ENCODE results near the gene IFNL3. TPM values are rescaled to one million over a fixed set of nuclear protein-coding genes. Genes with fewer than 3 reads are reported as not detected.
"Not testable (repeated sequence)": the region's sequence is repeated elsewhere in the genome, so short reads cannot be mapped to it uniquely, and the experiment has no call there.

IFNL3 gene
- total and polyA plus RNA-seq, 8 donors: not detected

GRCh38 chr19:39246951-39247669 is 2.3 kb upstream of the IFNL3 start:
- peak in 3 of 4 donors; percentile 40 to 58 (median 51) for ATAC-seq
- FAIRE-seq: no peak
- peak in 3 of 6 donors; percentile 40 to 66 (median 57) for DNase-seq
- intact Hi-C loops (cut with DNase I): no loop called here
- Histone ChIP-seq H3K36me3 (no peaks in the 10 kb centered on the region), H3K4me1 (no peaks in the 10 kb centered on the region), H3K27ac (no peak overlapping the region), H3K27me3 (peaks cover 0 to 2% (median 0%) of the 10 kb centered on the region in 4 donors), H3K9me3 (no peaks in the 10 kb centered on the region), H3K4me3 (peak overlapping the region in 1 of 4 donors; percentile 26)
- 46% methylated on average over 39 to 42 of the region's 42 CpGs for WGBS, 2 donors
- TF ChIP-seq CTCF (IDR thresholded peaks at IDR 0.05): no peak

GRCh38 chr19:39245166-39245565 is 360 bp upstream of the IFNL3 start:
- intact Hi-C loops (cut with DNase I); H3K27ac ChIP-seq; H3K9me3 ChIP-seq; H3K4me3 ChIP-seq; H3K4me1 ChIP-seq; DNase-seq; H3K27me3 ChIP-seq; FAIRE-seq; H3K36me3 ChIP-seq: not testable (repeated sequence)
- ATAC-seq: peak; percentile 72 to 84 (median 76)
- WGBS, 2 donors: no CpG with 5 or more reads among the region's 1 CpG

- DNase-seq: peak in 1 of 6 donors; percentile 38
- FAIRE-seq; intact Hi-C loops (cut with DNase I); H3K4me3 ChIP-seq; H3K36me3 ChIP-seq; H3K27ac ChIP-seq; H3K9me3 ChIP-seq; H3K4me1 ChIP-seq; ATAC-seq; H3K27me3 ChIP-seq: not testable (repeated sequence)
- WGBS, 2 donors: 84 to 86% methylated on average over 13 of the region's 13 CpGs
Observed at GRCh38 chr19:39243741-39244140, 1.1 kb downstream of the IFNL3 start.

GRCh38 chr19:39240421-39240820 is 4.4 kb downstream of the IFNL3 start:
- ATAC-seq (no peak), FAIRE-seq (no peak), DNase-seq (no peak)
- Histone ChIP-seq H3K27me3 (no peaks in the 10 kb centered on the region), H3K36me3 (no peaks in the 10 kb centered on the region), H3K4me3 (no peak overlapping the region), H3K9me3 (no peaks in the 10 kb centered on the region), H3K4me1 (peaks cover 0 to 4% (median 0%) of the 10 kb centered on the region in 3 donors), H3K27ac (no peak overlapping the region)
- no peak for TF ChIP-seq CTCF (IDR thresholded peaks at IDR 0.05)
- WGBS, 2 donors: 93 to 94% methylated on average over 7 of the region's 7 CpGs
- intact Hi-C loops (cut with DNase I): no loop called here

- Histone ChIP-seq H3K36me3 (no peaks in the 10 kb centered on the region), H3K27me3 (no peaks in the 10 kb centered on the region), H3K4me1 (peaks cover 0 to 4% (median 0%) of the 10 kb centered on the region in 3 donors), H3K27ac (no peak overlapping the region), H3K9me3 (no peaks in the 10 kb centered on the region), H3K4me3 (no peak overlapping the region)
- no peak for DNase-seq
- WGBS, 2 donors: 91 to 96% methylated on average over 6 of the region's 6 CpGs
- ATAC-seq: no peak
- TF ChIP-seq CTCF (IDR thresholded peaks at IDR 0.05): no peak
- intact Hi-C loops (cut with DNase I): no loop called here
- no peak for FAIRE-seq
Observed at GRCh38 chr19:39238944-39239343, 5.9 kb downstream of the IFNL3 start.

GRCh38 chr19:39238209-39238608 is 6.6 kb downstream of the IFNL3 start:
- DNase-seq (no peak), FAIRE-seq (no peak), ATAC-seq (no peak)
- TF ChIP-seq CTCF (IDR thresholded peaks at IDR 0.05): no peak
- peak overlapping the region in 2 of 4 donors; percentile 1 to 15 for H3K4me3 ChIP-seq
- no peaks in the 10 kb centered on the region for H3K9me3 ChIP-seq
- WGBS, 2 donors: 84 to 87% methylated on average over 6 of the region's 6 CpGs
- no peaks in the 10 kb centered on the region for H3K36me3 ChIP-seq
- intact Hi-C loops (cut with DNase I): no loop called here
- H3K27me3 ChIP-seq: no peaks in the 10 kb centered on the region
- peaks cover 0 to 4% (median 0%) of the 10 kb centered on the region in 3 donors for H3K4me1 ChIP-seq
- peak overlapping the region in 3 of 4 donors; percentile 30 to 69 (median 53) for H3K27ac ChIP-seq

All from pancreas (tissue), 10 donors.